MV-4-11 (cell line): ENCODE measurements around the gene RELB.

Source experiments
- DNase-seq: peaks from one replicate; lab custom pipeline; 2025; lab: John Stamatoyannopoulos, UW

Gene RELB

GRCh38 chr19:45059258-45059965, 58.1 kb downstream of the RELB start:
- peak; percentile 82 for DNase-seq

DNA sequence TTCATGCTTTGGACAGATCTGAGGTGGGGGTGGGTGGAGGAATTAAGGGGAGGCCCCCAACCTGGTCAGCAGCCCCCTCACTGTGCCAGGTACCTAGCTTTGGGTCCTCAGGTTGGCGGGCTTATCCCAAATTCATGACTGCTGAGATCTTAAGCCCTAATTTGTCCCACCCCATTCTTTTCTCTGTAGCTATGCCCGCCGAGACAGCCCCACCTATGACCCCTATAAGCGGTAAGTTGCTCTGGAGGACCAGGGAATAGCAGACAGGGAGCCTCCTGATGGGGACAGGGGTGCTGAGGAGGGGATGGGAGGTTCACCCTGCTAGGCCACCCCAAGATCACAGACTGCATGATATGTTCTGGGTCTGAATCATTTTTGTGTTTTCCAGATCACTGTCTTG, 60.7 kb downstream of the RELB start:
- no peak for DNase-seq

DNA sequence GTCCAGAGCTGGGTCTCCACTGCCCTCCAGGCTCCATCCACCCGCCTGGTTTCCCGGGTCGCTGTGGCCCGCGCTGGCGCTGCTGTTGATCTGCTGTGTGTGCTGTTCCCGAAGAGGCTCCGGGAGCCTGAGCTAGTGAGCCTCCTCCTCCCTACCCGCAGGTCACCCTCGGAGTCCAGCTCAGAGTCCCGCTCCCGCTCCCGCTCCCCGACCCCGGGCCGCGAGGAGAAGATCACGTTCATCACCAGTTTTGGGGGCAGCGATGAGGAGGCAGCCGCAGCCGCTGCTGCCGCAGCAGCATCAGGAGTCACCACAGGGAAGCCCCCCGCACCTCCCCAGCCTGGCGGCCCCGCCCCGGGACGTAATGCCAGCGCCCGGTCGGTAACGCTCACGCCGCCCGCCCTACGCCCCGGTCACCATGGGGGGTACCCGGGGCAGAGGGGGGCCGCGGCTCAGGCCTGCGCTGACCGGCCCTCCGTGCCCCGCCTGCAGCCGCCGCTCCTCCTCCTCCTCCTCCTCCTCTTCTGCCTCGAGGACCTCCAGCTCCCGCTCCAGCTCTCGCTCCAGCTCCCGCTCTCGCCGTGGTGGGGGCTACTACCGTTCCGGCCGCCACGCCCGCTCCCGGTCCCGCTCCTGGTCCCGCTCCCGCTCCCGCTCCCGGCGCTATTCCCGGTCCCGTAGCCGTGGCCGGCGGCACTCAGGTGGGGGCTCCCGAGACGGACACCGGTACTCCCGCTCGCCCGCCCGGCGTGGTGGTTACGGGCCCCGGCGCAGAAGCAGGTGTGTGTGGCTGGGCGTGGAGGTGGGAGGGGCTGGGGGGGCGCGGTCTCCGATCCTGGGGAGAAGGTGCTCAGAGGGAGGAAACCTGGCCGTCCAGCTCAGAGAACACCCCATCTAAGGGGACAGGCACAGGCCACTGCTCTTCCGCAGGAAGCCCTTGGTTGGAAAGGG, 62.9 kb downstream of the RELB start:
- DNase-seq: no peak

- no peak for DNase-seq
Measured at GRCh38 chr19:45066921-45067661, 65.8 kb downstream of the RELB start.

DNA sequence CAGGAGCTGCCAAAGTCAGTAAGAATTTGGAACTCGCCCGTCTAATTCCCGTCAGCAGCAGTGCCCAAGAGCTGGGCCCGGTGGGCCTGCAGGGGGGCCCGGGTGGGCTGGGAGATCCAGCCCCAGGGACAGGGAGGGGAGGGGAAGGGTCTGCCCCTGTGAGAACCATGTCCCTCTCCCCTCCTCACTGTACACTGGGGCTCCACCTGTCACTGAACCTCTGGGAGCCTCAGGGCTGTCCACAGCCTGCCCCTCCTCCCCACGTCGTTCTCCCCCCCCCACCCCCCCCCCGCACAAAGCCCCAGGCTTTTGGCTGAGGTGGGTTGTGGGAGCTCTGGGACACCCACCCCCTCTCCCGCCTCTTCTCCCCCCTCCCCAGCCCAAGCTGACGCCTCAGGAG, 66.8 kb downstream of the RELB start:
- DNase-seq: no peak

DNA sequence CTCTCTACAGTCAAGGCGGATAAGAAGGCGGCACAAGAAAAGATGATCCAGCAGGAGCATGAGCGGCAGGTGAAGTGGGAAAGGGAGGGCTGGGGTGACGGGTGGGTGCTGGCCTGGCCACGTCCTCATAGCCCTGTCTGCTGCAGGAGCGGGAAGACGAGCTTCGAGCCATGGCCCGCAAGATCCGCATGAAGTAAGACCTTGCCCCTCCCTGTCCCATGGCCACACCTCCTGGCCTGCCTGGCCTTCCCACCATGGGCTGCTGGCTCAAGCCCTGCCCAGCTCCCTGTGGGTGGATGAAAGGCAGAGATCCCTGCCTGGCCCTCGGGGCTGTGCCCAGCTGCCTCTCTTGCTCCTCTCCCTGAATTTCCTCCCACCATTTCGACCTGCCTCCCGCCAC, 67.8 kb downstream of the RELB start:
- DNase-seq: peak; percentile 35

- no peak for DNase-seq
Measured at GRCh38 chr19:45070214-45070613, 69.0 kb downstream of the RELB start.

- no peak for DNase-seq
Measured at GRCh38 chr19:45070861-45071544, 69.7 kb downstream of the RELB start.

- no peak for DNase-seq
Measured at GRCh38 chr19:45071545-45071938, 70.3 kb downstream of the RELB start.

DNA sequence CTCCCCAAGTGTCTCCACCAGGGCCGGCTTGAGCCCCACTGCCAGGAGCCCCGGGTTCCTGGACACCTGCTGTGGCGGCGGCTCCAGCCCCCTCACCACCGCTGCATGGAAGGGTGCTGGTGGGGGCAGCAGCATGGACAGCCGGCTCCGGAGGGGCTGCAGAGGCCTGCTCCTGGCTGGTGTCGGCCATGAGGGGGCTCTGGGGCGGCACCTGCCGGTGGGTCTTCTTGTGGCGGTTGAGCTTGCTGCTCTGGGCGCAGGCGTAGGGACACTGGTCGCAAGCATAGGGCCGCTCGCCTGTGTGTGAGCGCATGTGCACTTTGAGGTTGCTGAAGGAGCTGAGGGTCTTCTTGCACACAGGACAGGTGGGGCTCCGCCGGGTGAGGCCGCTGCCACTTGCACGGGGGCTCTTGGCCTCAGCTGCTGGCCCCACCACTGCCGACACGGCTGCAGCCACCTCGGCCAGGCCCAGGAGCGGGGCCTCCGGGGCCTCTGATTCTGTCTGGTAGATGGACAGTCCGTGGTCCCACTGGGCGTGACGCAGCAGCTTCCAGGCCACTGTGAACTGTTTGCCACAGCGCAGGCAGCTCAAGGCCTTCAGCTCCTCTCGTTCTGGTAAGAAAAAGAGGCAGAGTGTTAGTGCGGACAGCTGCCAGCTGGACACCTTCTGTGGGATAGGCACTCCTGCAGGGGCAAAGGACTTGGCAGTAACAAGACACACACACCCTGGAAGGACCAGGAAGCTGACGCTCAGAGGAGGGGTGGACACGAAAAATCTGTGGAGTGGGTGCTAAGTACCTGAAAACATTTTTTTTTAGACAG, 70.9 kb downstream of the RELB start:
- DNase-seq: no peak

DNA sequence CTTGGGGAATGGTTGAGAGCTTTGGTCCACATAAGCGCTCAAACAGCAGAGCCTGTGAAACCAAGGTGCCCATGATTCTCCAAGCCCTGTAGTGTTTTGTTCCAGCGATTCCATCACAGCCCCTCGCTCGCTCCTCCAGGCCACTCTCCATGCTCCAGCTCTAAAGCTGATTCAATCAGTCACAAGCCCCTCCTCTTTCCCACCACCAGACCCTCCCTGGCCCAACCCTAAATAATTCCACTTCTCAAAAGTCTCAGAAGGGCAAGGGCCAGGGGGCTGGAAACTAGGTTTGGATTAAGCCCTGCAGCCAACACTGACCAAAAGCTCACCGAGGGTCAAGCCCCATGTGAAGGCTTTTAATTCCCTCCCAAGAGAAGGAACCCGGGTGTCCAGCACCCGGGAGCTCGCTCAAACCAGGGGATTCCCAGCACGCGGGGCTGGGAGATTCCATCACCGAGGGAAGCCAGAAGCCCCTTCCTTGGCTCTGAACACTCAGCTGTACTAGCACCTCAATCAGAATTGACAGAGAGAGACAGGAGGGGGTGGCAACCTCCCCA, 73.6 kb downstream of the RELB start:
- no peak for DNase-seq

DNA sequence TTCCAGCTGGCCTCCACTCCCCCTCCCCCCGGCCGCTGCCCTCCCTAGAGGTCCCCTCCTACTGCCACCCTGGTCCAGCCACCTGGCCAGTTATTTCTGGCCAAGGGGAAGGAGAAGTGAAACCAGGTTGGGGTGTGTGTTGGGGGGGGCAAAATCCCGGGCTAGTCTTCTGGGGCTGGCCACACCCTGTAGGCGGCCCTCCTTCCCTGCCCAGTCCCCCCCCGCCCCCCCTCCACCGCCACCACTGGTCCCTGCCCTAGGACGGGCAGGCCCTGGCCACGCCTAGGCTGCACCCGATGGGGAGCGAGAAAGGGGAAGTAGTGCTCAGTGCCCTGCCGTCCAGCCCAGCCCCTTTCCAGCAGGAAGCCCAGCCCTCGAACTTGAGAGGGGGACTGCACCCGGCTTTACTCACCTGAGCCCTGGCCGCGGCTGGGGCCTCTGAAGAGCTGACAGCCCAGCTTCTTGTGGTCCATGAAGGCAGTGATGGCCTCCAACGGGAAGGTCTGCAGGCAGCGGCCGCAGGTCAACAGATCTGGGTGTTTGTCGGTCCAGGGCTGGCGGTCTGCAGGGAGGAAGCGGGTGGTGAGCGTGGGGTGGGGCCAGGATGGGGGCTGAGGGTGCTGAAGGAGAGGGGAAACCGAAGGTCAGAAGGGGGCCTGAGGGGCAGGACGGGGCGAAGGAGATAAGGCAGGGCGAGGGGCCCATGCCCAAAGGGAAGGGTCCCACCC, 74.2 kb downstream of the RELB start:
- DNase-seq: peak; percentile 98

GRCh38 chr19:45076029-45076850, 75.0 kb downstream of the RELB start, which contains the start of gene ZNF296:
Gene ZNF296 (minus strand): TSS chr19:45076478. CDS start chr19:45076373, 105 bp downstream.
- peak; percentile 80 for DNase-seq

- no peak for DNase-seq
Measured at GRCh38 chr19:45076851-45077730, 75.8 kb downstream of the RELB start.

DNA sequence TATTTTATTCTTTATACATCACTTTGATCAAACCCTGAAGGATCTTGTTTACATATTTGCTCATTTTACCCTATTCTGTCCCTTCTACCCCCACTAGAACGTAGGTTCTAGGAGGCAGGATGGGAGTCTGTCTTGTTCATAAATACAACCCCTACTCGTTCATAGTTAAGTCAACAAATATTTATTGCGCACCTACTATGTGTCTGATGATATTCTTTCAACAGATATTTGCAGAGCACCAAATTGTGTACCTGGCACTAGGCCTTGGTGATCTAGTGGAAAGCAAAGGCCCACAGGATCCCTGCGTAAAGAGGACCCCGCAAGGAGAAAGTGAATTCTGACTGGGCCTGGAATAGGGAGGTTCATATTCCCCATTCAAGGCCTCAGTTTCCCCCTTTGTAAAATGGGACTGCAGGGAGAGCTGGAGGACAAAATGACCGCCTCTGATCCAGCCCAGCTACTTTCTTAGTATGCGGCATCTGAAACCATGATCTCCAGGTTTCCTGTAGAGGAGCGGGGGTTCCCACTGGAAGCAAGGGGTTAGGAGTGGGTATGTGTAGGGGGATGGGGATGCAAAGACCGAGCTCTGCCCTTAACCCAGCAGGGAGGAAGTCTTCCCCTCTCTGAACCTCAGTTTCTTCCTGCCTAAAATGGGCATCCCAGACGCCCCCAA, 77.3 kb downstream of the RELB start:
- DNase-seq: no peak

GRCh38 chr19:45079063-45079910, 78.0 kb downstream of the RELB start, which contains the start of gene GEMIN7:
Gene GEMIN7 (plus strand): TSS chr19:45079260. CDS start chr19:45090115, 10,855 bp downstream.
- DNase-seq: peak; percentile 71
